Gastrocnemius medialis (tissue), 4 donors: ENCODE measurements around the gene CCDC30. TPM values are rescaled to one million over a fixed set of nuclear protein-coding genes. Genes with fewer than 3 reads are reported as not detected.

ENCODE experiments used
- ATAC-seq, 2 donors: fragments of 150-250 bp; one replicate each; pipeline ENCODE4 v1.9.1; 2016
- DNase-seq, 2 donors: peaks; one replicate each; pipeline ENCODE4 v3.0.0-alpha.2; 2019
- H3K27ac ChIP-seq, 4 donors: fragments of 200-600 bp; sonication (generic); 1 replicate in 1 of 4; 2 replicates in 3 of 4; pipeline ENCODE4 v1.5.1; 2016 to 2018; ENCODE audit warnings: mild to moderate bottlenecking in 2 of 4, moderate library complexity in 1 of 4
- H3K27me3 ChIP-seq, 3 donors: fragments of 200-600 bp; sonication (generic) in 2 of 3; 1 replicate in 1 of 3; 2 replicates in 2 of 3; pipeline versions ENCODE4 v1.5.1 to v1.6.0; 2016 to 2019; ENCODE audit warnings: mild to moderate bottlenecking in 1 of 3, moderate library complexity in 1 of 3
- H3K36me3 ChIP-seq, 2 donors: fragments of 200-600 bp; sonication (generic) in 1 of 2; one replicate each; pipeline ENCODE4 v1.5.1; 2017 to 2018
- H3K4me1 ChIP-seq, 2 donors: fragments of 200-600 bp; sonication (generic) in 1 of 2; one replicate each; pipeline ENCODE4 v1.5.1; 2016 to 2017; ENCODE audit warnings: mild to moderate bottlenecking in 2 of 2
- H3K4me3 ChIP-seq, 4 donors: fragments of 200-600 bp; sonication (generic) in 3 of 4; 1 replicate in 1 of 4; 2 replicates in 3 of 4; pipeline ENCODE4 v1.5.1; 2016 to 2019; ENCODE audit warnings: mild to moderate bottlenecking in 2 of 4
- H3K9me3 ChIP-seq, 3 donors: fragments of 200-600 bp; sonication (generic) in 2 of 3; 1 replicate in 1 of 3; 2 replicates in 2 of 3; pipeline ENCODE4 v1.5.1; 2016 to 2019
- CTCF ChIP-seq, 5 experiments: fragments of 450-650 bp in 3 of 5; fragments of 200-600 bp in 2 of 5; sonication (generic) in 2 of 5; IDR thresholded peaks in 4 of 5; conservative IDR thresholded peaks in 1 of 5; 1 replicate in 4 of 5; 2 replicates in 1 of 5; pipeline ENCODE4 v1.5.1; 2016 to 2019; ENCODE audit warnings: antibody characterized with exemption in 5 of 5, mild to moderate bottlenecking in 3 of 5, moderate library complexity in 3 of 5
- POLR2A ChIP-seq, 2 donors: fragments of 450-650 bp; IDR thresholded peaks; one replicate each; pipeline ENCODE4 v1.6.1; 2017; ENCODE audit warnings: antibody characterized with exemption in 2 of 2, mild to moderate bottlenecking in 2 of 2, moderate library complexity in 2 of 2
- in situ Hi-C, 4 donors: fragments of 200-750 bp; cut with MboI; loops; one replicate each; pipeline versions ENCODE4 v1.15.0 to v1.8.0; 2017; ENCODE audit warnings: low sequenced_read_pairs in 4 of 4
- intact Hi-C: fragments of 100-400 bp; cut with DNase I; formaldehyde crosslinking; loops from one replicate; pipeline ENCODE4 v1.15.1; 2023; ENCODE audit warnings: low total_unique reads
- total RNA-seq, 4 donors: library from RNA; depleted of rRNA; stranded (reverse); fragments of >200 nt; gene quantifications; one replicate each; pipeline versions ENCODE4 v1.1.0 to v1.2.3, GENCODE V29; 2016

The CCDC30 gene
- total RNA-seq, 4 donors from 2014 or later = 0.24 to 2.9 (median 0.74) TPM

GRCh38 chr1:42552636-42553035 is 89.5 kb downstream of the CCDC30 start:
- TF ChIP-seq CTCF (IDR thresholded peaks at IDR 0.05 in 4 of 5, conservative IDR thresholded peaks at IDR 0.05 in 1 of 5) (no peak), POLR2A (IDR thresholded peaks at IDR 0.05) (no peak)
- no peak overlapping the region for H3K27ac ChIP-seq

GRCh38 chr1:42557230-42557851 is 94.3 kb downstream of the CCDC30 start:
- no peaks in the 10 kb centered on the region for H3K36me3 ChIP-seq
- in situ Hi-C loops (loop anchor here in 1 of 4 donors (25.0 kb wide), 1 partner anchor 180 kb away; the partner anchor contains the start of gene CLDN19), intact Hi-C loops (no loop called here)
- no peak for TF ChIP-seq CTCF (IDR thresholded peaks at IDR 0.05 in 4 of 5, conservative IDR thresholded peaks at IDR 0.05 in 1 of 5)
- TF ChIP-seq POLR2A (IDR thresholded peaks at IDR 0.05) = no peak
- no peak overlapping the region for H3K27ac ChIP-seq
- H3K27me3 ChIP-seq = no peaks in the 10 kb centered on the region
- ATAC-seq (no peak), DNase-seq (no peak)
- H3K9me3 ChIP-seq = no peaks in the 10 kb centered on the region
- no peak overlapping the region for H3K4me3 ChIP-seq
- no peaks in the 10 kb centered on the region for H3K4me1 ChIP-seq

More at GRCh38 chr1:42552636-42553035, 89.5 kb downstream of the CCDC30 start:
- intact Hi-C loops = no loop called here
- no peaks in the 10 kb centered on the region for H3K4me1 ChIP-seq
- DNase-seq (no peak), ATAC-seq (no peak)
- in situ Hi-C loops = loop anchor here in 1 of 4 donors (25.0 kb wide), 1 partner anchor 185 kb away; the partner anchor contains the start of gene CLDN19
- no peaks in the 10 kb centered on the region for H3K36me3 ChIP-seq
- no peaks in the 10 kb centered on the region for H3K27me3 ChIP-seq
- H3K4me3 ChIP-seq = no peak overlapping the region
- no peaks in the 10 kb centered on the region for H3K9me3 ChIP-seq

GRCh38 chr1:42567038-42567437 is 104.0 kb downstream of the CCDC30 start:
- H3K4me3 ChIP-seq = no peak overlapping the region
- H3K27me3 ChIP-seq = no peaks in the 10 kb centered on the region
- TF ChIP-seq CTCF (IDR thresholded peaks at IDR 0.05 in 4 of 5, conservative IDR thresholded peaks at IDR 0.05 in 1 of 5) (no peak), POLR2A (IDR thresholded peaks at IDR 0.05) (no peak)
- ATAC-seq (no peak), DNase-seq (no peak)
- no peaks in the 10 kb centered on the region for H3K4me1 ChIP-seq
- no peaks in the 10 kb centered on the region for H3K9me3 ChIP-seq
- intact Hi-C loops (no loop called here), in situ Hi-C loops (loop anchor here in 1 of 4 donors (25.0 kb wide), 1 partner anchor 170 kb away; the partner anchor contains the start of gene CLDN19)
- H3K36me3 ChIP-seq = no peaks in the 10 kb centered on the region
- no peak overlapping the region for H3K27ac ChIP-seq

- Histone ChIP-seq H3K27me3 (no peaks in the 10 kb centered on the region), H3K36me3 (no peaks in the 10 kb centered on the region), H3K4me3 (no peak overlapping the region), H3K27ac (no peak overlapping the region), H3K4me1 (no peaks in the 10 kb centered on the region), H3K9me3 (no peaks in the 10 kb centered on the region)
- intact Hi-C loops (loop anchor here (5.0 kb wide), 1 partner anchor 180 kb away; no protein-coding TSS in a partner anchor), in situ Hi-C loops (loop anchor here in 3 of 4 donors (10.0 to 25.0 kb wide), 4 partner anchors 168 to 510 kb away; partner anchors contain the start of gene CLDN19 (in 1 of the 3))
- DNase-seq (no peak), ATAC-seq (no peak)
- no peak for TF ChIP-seq POLR2A (IDR thresholded peaks at IDR 0.05)
- TF ChIP-seq CTCF (IDR thresholded peaks at IDR 0.05 in 4 of 5, conservative IDR thresholded peaks at IDR 0.05 in 1 of 5) = no peak
Observed at GRCh38 chr1:42576935-42577334, 113.8 kb downstream of the CCDC30 start.
